Natural killer cell (primary cell): Measurements from ENCODE around the gene OR1E2. TPM values are rescaled to one million over a fixed set of nuclear protein-coding genes. Genes with fewer than 3 reads are reported as not detected.
"Not testable (repeated sequence)": the region's sequence is repeated elsewhere in the genome, so short reads cannot be mapped to it uniquely, and the experiment has no call there.

ENCODE experiments used
- ATAC-seq, 3 donors: fragments of 150-1000 bp in 2 of 3; fragments of 200-7000 bp in 1 of 3; cut with Tn5 transposase; 1 replicate in 1 of 3; 2 replicates in 2 of 3; pipeline ENCODE4 v1.10.0; 2021; ENCODE audit warnings: mild to moderate bottlenecking in 2 of 3, moderate library complexity in 2 of 3
- DNase-seq, 2 donors: peaks; one replicate each; pipeline versions ENCODE4 v3.0.0 to v3.0.0-alpha.2; 2013 to 2021; ENCODE audit warnings: mixed read lengths in 1 of 2
- H3K27ac ChIP-seq: one replicate; pipeline ENCODE4 v1.5.1; 2013; ENCODE audit warnings: mild to moderate bottlenecking, low read length
- H3K27me3 ChIP-seq: one replicate; pipeline ENCODE4 v1.6.1; 2013; ENCODE audit warnings: low read length; ENCODE audit not compliant: control insufficient read depth, insufficient read depth
- H3K36me3 ChIP-seq: one replicate; pipeline ENCODE4 v1.6.1; 2013; ENCODE audit warnings: low read length; ENCODE audit not compliant: control insufficient read depth, insufficient read depth
- H3K4me1 ChIP-seq: one replicate; pipeline ENCODE4 v1.6.1; 2013; ENCODE audit warnings: low read length; ENCODE audit not compliant: control insufficient read depth, insufficient read depth
- H3K4me3 ChIP-seq: one replicate; pipeline ENCODE4 v1.5.1; 2013; ENCODE audit warnings: low read length
- H3K9me3 ChIP-seq: one replicate; pipeline ENCODE4 v1.6.1; 2013; ENCODE audit warnings: low read length; ENCODE audit not compliant: control insufficient read depth, insufficient read depth
- H3K27ac Mint-ChIP-seq, 2 donors: one replicate each; pipeline ENCODE4 v1.8.0; 2022; ENCODE audit warnings: mild to moderate bottlenecking in 2 of 2, mixed read lengths in 2 of 2, moderate library complexity in 1 of 2
- H3K27me3 Mint-ChIP-seq, 2 donors: one replicate each; pipeline ENCODE4 v1.8.0; 2022; ENCODE audit warnings: low read depth in 2 of 2, mixed read lengths in 2 of 2
- H3K36me3 Mint-ChIP-seq: one replicate; pipeline ENCODE4 v1.8.0; 2022; ENCODE audit warnings: mixed read lengths
- H3K4me1 Mint-ChIP-seq, 2 donors: one replicate each; pipeline ENCODE4 v1.8.0; 2022; ENCODE audit warnings: mixed read lengths in 2 of 2
- H3K4me3 Mint-ChIP-seq: one replicate; pipeline ENCODE4 v1.8.0; 2022; ENCODE audit warnings: mild to moderate bottlenecking, moderate library complexity, mixed read lengths
- H3K9me3 Mint-ChIP-seq, 2 donors: one replicate each; pipeline ENCODE4 v1.8.0; 2022; ENCODE audit warnings: mixed read lengths in 2 of 2
- WGBS: methylation state at CpG from one replicate; pipeline ENCODE4 v1.1.7; 2013; ENCODE audit warnings: missing lambda C conversion rate; ENCODE audit not compliant: insufficient coverage; 5-methylcytosine and 5-hydroxymethylcytosine counted together
- intact Hi-C: fragments of 100-400 bp; cut with micrococcal nuclease; formaldehyde crosslinking; loops from one replicate; pipeline ENCODE4 v1.14.2; 2022
- total RNA-seq, 4 donors: library from RNA; stranded (reverse); fragments of 120-200 nt in 1 of 4; gene quantifications; one replicate each; pipeline versions ENCODE4 v1.2.3 to v1.2.4, GENCODE V29; 2013 to 2022
- TF ChIP-seq, protein P1 (sequence below): fragments of 200-600 bp; IDR thresholded peaks from one replicate; pipeline ENCODE4 v1.8.0; 2022; ENCODE audit warnings: antibody characterized with exemption

The OR1E2 gene
- total RNA-seq, 3 donors from 2014 or later (not counting 1 experiment from before 2014, with no cell fraction given), result not detected

DNA sequence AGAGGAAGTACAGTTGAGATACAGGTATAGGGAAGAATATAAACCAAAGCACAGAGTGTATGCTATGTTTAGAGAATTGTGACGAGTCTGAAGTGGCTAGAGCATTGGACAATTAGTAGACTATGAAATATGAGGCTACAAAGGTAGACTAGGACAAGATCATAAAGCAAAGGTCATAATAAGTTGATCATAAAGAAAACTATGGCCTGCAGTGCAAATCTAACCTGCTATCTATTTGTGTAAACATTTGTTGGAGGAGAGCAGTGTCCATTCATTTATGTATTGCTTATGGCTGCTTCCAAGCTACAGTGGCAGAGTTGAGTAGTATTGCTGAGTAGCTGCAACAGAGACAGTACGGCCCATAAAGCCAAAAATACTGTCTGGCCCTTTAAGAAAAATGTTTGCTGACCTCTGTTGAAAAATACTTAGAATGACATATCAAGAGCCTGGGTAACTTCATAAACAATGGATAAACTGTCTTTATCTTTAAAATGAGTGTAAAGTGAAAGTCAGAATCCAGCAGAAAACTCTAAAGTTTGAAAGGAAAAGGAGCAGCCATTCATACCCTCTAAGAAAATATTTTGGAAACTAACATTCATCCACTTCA is 14.5 kb upstream of the OR1E2 start:
- H3K4me1 Mint-ChIP-seq, result peaks cover 0 to 7% of the 10 kb centered on the region in 2 donors
- H3K4me3 Mint-ChIP-seq, result no peak overlapping the region
- intact Hi-C loops, result no loop called here
- TF ChIP-seq, protein P1, sequence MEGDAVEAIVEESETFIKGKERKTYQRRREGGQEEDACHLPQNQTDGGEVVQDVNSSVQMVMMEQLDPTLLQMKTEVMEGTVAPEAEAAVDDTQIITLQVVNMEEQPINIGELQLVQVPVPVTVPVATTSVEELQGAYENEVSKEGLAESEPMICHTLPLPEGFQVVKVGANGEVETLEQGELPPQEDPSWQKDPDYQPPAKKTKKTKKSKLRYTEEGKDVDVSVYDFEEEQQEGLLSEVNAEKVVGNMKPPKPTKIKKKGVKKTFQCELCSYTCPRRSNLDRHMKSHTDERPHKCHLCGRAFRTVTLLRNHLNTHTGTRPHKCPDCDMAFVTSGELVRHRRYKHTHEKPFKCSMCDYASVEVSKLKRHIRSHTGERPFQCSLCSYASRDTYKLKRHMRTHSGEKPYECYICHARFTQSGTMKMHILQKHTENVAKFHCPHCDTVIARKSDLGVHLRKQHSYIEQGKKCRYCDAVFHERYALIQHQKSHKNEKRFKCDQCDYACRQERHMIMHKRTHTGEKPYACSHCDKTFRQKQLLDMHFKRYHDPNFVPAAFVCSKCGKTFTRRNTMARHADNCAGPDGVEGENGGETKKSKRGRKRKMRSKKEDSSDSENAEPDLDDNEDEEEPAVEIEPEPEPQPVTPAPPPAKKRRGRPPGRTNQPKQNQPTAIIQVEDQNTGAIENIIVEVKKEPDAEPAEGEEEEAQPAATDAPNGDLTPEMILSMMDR, result no peak
- Histone ChIP-seq H3K9me3 (no peaks in the 10 kb centered on the region), H3K36me3 (no peaks in the 10 kb centered on the region), H3K27me3 (peaks cover 8% of the 10 kb centered on the region), H3K4me1 (no peaks in the 10 kb centered on the region), H3K27ac (no peak overlapping the region), H3K4me3 (no peak overlapping the region)
- H3K9me3 Mint-ChIP-seq, result no peaks in the 10 kb centered on the region
- no peak overlapping the region for H3K27ac Mint-ChIP-seq
- H3K27me3 Mint-ChIP-seq, result peaks cover 8 to 23% of the 10 kb centered on the region in 2 donors
- DNase-seq (no peak), ATAC-seq (no peak)
- no peaks in the 10 kb centered on the region for H3K36me3 Mint-ChIP-seq
- WGBS, result 62% methylated on average over 2 of the region's 2 CpGs

DNA sequence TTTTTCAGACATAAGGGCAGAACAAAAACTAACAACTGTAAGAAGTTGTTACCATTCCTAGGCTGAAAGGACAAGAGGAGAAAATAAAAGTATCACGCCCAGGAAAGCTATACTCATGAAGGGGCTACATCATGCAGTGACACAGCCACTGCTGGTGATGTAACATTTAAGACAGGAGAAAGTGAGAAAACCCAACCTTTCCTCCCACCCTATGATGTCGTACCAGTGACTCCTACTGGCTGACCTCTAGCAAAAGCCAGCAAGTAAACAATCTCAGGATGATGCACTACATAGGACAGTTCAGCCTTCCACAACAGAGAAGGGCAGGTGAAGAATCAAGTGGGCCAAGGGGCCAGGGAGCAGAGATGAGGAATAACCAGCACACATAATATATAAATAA is 14.0 kb upstream of the OR1E2 start:
- peaks cover 8% of the 10 kb centered on the region for H3K27me3 ChIP-seq
- Mint-ChIP-seq H3K4me3 (no peak overlapping the region), H3K27ac (no peak overlapping the region), H3K27me3 (peaks cover 10 to 20% of the 10 kb centered on the region in 2 donors), H3K9me3 (no peaks in the 10 kb centered on the region), H3K4me1 (peaks cover 0 to 7% of the 10 kb centered on the region in 2 donors), H3K36me3 (no peaks in the 10 kb centered on the region)
- DNase-seq (peak in 1 of 2 donors; percentile 7), ATAC-seq (peak; percentile 48 to 79 (median 52))
- H3K9me3 ChIP-seq, result no peaks in the 10 kb centered on the region
- no peak overlapping the region for H3K27ac ChIP-seq
- no peaks in the 10 kb centered on the region for H3K36me3 ChIP-seq
- intact Hi-C loops, result no loop called here
- H3K4me3 ChIP-seq, result no peak overlapping the region
- TF ChIP-seq, protein P1, result no peak
- WGBS, result 20% methylated on average over 2 of the region's 2 CpGs
- H3K4me1 ChIP-seq, result no peaks in the 10 kb centered on the region

DNA sequence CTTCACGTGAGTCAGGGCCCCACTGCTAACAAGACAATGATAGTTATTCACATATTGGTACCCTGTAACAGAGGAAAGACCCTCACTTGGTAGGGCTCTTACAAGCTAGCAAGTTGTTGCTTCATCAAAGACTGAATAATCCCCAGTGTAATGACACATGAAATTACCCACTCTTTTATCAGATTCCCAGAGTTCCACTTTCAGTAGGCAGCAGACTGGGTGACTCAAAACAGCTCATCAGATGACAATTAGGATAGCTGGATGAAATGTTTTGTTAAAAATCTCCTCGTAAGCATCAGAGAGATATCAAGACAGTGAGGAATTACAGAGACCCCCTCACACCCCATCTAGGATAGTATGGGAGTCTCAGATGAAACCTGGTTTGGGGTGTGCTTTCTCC is 6.8 kb upstream of the OR1E2 start:
- H3K4me1 ChIP-seq, result no peaks in the 10 kb centered on the region
- Mint-ChIP-seq H3K4me3 (no peak overlapping the region), H3K9me3 (no peaks in the 10 kb centered on the region), H3K36me3 (no peaks in the 10 kb centered on the region), H3K4me1 (no peaks in the 10 kb centered on the region), H3K27ac (no peak overlapping the region), H3K27me3 (peaks cover 13 to 16% of the 10 kb centered on the region in 2 donors)
- H3K9me3 ChIP-seq, result no peaks in the 10 kb centered on the region
- TF ChIP-seq, protein P1, result no peak
- WGBS, result 81% methylated on average over 1 of the region's 2 CpGs
- H3K27me3 ChIP-seq, result no peaks in the 10 kb centered on the region
- H3K36me3 ChIP-seq, result no peaks in the 10 kb centered on the region
- no peak overlapping the region for H3K27ac ChIP-seq
- H3K4me3 ChIP-seq, result no peak overlapping the region
- ATAC-seq, result no peak
- no peak for DNase-seq
- intact Hi-C loops, result no loop called here

DNA sequence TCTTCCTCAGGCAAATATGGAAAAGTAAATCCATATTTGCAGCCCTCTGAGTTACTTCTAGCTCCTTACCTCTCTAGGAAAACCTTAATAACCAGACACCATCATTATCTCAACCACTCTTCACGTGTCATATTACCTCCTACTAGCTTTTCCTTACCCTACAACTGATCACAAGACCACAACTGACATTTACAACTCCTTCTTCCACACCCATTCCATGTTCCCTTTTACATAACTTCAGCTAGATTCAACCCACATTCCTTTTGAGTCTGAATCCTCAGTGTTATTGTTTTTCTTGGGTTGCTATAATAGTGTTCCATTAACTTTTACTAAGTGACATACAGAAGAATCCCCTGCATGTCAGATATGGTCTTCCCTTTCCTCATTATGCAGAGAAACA is 4.7 kb upstream of the OR1E2 start:
- WGBS, result 63% methylated on average over 1 of the region's 1 CpG
- DNase-seq, result no peak

DNA sequence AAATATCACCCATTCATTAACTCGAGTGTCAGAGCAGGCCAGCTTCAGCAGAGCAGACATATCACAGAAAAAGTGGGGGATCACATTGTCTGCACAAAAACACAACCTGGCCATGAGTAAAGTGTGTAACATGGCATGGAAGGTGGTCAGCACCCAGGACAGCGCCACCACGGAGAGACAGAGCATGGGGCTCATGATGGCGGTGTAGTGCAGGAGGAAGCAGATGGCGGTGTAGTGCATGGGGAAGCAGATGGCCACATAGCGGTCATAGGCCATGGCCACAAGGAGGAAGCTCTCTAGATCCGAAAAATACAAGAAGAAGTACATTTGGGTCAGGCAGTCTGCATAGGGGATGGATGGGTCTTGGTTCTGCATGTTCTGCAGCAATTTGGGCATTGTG is 426 bp downstream of the OR1E2 start:
- ATAC-seq, result peak in 2 of 3 donors; percentile 65 to 76
- DNase-seq, result peak in 1 of 2 donors; percentile 5
- H3K9me3 ChIP-seq, H3K4me3 ChIP-seq, intact Hi-C loops, H3K27me3 ChIP-seq, H3K36me3 ChIP-seq, H3K36me3 Mint-ChIP-seq, H3K27ac ChIP-seq, H3K4me1 Mint-ChIP-seq, H3K4me3 Mint-ChIP-seq, H3K27ac Mint-ChIP-seq, H3K4me1 ChIP-seq, H3K9me3 Mint-ChIP-seq: not testable (repeated sequence)
- peaks cover 16 to 18% of the 10 kb centered on the region in 2 donors for H3K27me3 Mint-ChIP-seq
- WGBS, result 7% methylated on average over 6 of the region's 7 CpGs

More for the DNA sequence above, 4.7 kb upstream of the OR1E2 start:
- no peaks in the 10 kb centered on the region for H3K9me3 Mint-ChIP-seq
- H3K27ac ChIP-seq, result no peak overlapping the region
- intact Hi-C loops, result no loop called here
- H3K36me3 Mint-ChIP-seq, result no peaks in the 10 kb centered on the region
- H3K4me1 Mint-ChIP-seq, result peaks cover 0 to under 1% of the 10 kb centered on the region in 2 donors
- H3K36me3 ChIP-seq, result no peaks in the 10 kb centered on the region
- no peak overlapping the region for H3K4me3 Mint-ChIP-seq
- H3K9me3 ChIP-seq, result no peaks in the 10 kb centered on the region
- no peak overlapping the region for H3K4me3 ChIP-seq
- TF ChIP-seq, protein P1, result no peak
- H3K27me3 Mint-ChIP-seq, result peaks cover 13 to 21% of the 10 kb centered on the region in 2 donors
- peaks cover 2% of the 10 kb centered on the region for H3K27me3 ChIP-seq
- no peaks in the 10 kb centered on the region for H3K4me1 ChIP-seq
- no peak for ATAC-seq
- no peak overlapping the region for H3K27ac Mint-ChIP-seq
